Activated effector memory CD4-positive, alpha-beta T cell treated with anti-CD3 and anti-CD28 coated beads, Interleukin-2, amount 50 U/mL, for 16 hours (primary cell): ENCODE measurements around the gene HDAC10.

Experiments used
- DNase-seq: peaks from one replicate; pipeline ENCODE4 v3.0.0-alpha.2; 2020

The HDAC10 gene

DNA sequence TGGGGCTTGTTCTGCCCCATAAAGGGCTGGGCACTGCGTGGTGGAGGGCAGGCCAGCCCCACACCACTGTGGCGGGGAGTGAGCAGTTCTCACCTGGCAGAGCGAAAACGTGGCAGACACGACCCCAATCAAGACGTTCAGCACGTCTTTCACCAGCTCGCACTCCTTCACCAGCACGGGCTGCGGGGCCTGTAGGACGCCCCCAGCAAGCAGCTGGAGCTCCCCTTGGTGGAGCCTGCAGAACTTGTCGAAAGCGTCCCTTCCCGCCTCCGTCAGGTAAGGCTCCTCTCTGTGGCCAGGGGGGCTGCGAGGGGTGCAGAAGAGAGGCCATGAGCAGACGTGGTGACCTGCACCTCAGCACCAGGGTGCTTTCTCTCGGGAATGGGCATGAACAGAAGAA, 17.8 kb downstream of the HDAC10 start:
- no peak for DNase-seq

DNA sequence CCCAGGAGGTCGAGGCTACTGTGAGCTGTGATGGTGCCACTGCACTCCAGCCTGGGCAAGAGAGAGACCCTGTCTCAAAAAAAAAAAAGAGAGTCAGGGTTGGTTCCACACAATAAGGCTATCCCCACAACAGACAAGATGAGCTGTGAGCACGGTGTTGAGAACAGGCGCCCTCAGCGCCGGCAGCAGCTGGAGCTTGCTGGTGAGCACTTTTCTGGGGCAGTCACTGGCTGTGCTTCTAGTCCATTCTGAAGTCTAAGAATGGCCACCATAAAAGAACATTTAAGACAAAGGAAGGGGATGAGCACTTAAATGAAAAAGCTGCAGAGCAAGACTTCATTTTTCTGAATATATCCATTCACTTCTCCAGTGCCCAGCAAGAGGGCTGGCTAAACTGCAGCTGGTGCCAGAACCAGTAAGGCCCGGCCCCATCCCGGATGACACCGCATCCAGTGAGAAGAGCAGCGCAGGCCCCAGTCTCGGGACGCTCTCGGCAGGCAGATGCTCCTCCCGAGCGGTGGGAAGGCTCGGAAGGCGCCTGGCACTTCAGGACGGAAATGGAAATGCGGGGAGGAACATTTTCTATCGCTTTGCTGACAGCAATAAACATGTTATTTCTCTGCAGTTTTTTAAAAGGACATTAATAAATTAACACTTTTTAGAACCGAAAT, 18.4 kb downstream of the HDAC10 start:
- DNase-seq: no peak

DNA sequence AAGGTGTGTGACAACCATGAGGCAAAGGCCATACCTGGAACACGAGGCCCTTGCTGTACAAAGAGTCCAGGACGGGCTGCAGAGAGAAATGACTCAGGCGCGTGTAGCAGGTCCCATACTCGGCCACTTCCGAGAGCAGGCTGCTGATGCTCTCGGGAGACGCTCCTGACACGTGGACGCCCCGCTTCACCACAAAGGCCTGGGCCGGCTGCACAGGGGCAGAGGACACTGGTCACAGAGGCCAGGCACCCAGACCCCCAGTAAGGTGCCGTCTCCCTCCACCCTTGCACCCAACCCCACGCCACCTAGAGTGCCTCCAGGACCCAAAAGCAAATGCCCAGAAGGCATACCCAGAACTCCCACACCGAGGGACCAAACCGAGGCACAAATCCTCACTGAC, 21.7 kb downstream of the HDAC10 start:
- no peak for DNase-seq

DNA sequence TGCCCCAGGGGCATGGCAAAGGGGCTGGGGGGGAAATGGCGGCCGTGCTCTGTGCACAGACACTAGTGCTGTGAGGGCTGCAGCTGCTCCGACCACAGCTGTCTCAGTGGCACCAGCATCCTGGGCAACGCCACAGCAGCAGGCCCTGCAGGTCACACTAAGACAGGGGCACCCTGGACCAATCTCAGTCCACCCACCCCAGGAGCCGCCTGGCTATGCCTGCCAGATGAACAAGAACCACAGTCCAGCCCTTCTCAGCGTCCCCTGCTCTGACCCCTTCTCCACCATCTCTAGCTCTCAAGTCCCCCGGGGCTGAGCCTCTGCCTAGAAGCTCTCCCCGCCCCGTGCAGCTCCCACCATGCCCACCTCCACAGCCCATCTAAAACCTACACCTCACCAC, 22.7 kb downstream of the HDAC10 start:
- DNase-seq: no peak

DNA sequence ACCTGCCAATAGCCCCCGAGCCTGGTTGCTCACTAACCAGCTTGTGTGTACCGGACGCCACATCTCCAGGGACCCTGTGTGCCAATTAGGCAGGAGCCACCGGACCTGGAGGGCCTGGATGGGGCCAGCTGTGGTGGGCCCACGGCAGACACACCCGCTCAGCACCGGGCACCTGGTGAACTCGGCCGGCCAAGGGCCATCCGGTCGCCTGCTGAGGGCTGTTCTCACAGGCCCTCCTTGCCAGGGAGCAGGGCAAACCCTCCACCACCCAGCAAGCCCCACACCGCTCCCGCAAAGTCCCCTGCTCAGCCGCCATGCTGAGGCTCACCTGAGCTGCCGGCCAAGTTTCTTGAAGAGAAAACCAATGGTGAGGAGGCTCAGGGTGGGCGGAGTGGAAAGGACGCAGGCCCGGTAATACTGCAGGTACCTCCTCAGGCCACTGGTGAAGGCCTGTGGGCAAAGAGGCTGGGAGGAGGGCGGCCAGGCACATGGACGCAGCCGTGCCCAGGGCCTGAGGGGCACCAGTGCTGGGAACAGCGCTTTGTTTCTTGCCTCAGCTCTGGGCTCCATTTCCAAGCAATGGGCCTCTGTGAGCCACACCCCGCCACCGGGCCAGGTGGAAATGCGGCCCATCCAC, 23.4 kb downstream of the HDAC10 start:
- DNase-seq: no peak

DNA sequence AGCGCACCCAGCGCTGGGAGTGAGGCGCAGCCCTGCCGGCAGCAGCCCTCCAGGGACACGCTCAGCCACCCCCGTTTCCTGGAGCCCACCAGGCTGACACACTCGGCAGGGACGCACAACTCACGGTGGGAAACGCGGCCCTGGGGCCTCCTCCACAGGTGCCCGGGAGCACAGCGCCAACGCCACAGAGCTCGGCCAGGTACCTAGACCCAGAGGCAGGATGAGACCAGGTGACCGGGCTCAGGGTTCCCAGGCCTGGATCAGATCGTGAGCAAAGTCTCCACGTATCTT, 24.2 kb downstream of the HDAC10 start:
- no peak for DNase-seq

DNA sequence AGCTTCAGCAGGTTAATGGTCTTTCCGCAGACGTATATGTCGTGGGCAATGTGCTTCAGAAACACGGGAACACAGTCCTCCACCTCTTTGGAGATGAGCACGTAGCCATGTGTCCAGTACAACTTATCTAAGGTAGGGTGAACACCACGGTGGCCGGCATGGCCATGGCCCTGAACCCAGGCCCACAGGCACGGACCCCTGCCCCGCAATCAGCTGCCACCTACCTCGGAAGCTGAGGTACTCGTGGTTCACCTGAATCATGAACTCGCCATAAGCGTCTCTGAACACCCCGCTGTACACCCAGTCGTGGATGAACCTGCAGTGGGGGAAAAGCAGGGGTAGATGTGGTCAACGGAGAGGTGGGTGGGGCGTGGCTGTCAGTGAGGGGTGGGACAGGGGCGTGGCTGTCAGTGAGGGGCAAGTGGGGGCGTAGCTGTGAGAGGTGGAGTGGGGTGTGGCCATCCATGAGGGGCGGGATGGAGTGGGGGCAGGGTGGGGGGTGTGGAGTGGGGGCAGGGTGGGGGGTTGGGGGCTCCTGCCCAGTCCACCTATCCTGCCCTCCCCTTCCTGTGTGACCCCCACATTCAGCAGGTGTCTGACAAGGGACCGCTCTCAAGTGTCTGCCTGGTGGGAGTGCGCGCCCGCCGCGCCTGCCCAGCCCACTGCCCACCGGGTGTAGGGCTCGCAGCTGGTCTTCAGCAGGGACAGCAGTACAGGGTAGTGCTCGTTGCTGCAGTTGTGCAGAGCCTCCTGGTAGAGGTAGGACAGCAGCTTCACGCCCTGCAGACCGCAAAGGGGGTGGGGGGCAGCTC, 24.8 kb downstream of the HDAC10 start:
- no peak for DNase-seq

DNA sequence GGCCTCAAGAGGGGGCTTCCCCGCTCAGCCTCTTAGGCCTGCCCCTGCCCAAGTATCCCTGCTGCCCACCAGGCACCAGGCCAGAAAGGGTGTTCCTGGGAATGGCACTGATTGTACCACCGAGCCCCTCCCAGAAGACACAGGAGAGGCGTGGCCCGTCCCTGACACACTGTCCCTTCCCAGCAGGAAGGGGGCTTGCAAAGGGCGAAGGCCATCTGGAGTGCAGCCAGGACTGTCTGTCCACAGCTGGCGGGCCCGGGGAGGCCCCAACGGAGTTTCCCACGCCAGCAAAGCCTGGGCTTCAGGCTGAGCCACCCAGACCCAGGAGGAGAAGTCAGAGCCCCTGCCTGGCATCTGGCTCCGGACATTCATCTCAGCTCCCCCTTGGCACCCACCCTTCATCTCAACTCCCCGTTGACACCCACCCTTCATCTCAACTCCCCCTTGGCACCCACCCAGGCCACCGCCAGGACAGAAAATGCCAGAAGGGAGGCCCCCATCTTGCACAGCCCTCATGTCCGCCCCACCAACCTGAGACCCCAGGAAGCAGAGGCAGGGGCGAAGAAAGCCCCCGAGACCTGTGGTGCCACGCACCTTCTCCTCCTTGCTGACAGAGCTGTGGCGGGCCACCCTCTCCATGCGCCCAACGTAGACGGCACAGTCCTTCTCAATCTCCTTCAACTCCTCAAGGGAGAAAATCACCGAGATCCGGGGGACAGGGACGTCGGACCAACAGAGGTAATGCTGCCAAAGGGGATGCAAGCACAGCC, 25.7 kb downstream of the HDAC10 start:
- no peak for DNase-seq

DNA sequence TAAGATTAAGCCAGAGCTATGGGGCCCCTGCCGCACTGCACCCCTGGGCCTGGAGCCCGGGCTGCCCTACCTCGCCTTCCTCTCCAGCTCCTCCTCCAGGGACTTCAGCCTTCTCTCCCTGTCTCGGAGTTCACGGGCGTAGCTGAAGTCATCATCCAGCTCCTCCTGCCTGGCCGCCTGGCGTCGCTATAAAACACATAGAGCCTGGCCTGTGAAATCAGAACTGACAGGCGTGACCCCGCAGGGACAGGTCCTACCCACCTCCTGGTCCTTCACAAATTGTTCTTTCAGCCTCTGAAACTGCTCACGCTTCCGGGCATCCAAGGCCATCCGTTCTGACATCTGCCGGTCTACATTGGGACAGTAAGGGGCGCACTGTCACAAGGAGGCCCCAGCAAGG, 27.0 kb downstream of the HDAC10 start:
- DNase-seq: no peak

DNA sequence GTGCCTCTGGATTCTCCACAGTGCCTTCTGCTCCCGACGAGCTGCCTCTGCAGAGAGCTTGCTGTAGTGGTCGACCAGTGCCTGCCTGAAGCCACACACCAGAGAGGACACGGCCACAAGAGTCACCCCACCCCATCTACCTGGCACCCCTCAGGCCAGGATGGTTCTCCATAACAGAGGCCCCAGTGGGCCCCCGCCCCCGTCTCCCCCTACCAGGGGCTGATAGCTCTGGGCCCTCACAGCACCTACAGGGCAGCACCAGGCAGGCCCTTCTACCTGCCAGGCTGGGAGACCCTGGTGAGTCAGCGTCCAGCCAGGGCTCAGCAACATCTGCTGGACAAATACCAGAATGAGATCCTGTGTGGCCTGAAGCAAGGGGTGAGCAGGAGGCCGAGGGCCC, 28.6 kb downstream of the HDAC10 start:
- no peak for DNase-seq

DNA sequence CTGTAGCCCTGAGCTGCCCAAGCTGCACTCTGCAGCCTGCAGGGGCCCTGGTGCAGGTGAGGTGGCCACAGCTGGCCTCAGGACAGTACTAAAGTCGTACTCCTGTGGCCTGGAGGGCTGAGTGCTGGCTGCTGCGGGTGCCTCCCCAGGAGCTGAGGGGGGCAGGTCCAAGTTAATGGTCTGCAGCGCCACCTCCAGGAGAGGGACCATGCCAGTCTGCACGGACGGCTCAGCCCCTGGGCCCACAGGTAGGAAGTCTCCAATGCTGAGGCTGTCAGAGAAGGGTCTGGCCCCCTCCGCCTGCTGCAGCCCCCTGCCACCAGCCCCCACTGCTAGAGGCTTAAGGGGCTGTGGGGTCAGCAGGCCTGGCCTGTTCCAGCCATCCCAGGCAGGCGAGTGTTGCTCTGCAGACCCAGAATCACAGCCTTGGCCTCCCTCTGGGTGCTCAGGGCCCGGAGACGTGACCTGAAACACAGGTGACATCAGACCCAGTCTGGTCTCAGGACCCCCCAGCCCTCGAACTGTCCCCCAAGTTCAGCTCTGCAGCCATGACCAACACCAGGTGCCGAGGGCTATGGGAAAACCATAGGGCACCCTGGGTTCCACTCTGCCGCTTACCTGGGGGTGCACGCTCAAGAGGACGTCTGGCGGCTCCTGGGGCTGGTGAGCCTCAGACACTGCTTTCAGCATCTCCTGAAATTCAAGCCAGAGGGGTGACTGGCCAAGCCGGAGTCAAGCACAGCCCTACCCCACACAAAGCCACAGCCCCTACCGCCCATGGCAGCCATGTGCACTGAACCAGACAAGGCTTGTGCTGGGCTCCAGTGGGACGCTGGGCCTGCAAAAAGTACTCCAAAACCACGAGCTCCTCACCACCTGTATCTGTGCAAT, 29.4 kb downstream of the HDAC10 start:
- DNase-seq: no peak

DNA sequence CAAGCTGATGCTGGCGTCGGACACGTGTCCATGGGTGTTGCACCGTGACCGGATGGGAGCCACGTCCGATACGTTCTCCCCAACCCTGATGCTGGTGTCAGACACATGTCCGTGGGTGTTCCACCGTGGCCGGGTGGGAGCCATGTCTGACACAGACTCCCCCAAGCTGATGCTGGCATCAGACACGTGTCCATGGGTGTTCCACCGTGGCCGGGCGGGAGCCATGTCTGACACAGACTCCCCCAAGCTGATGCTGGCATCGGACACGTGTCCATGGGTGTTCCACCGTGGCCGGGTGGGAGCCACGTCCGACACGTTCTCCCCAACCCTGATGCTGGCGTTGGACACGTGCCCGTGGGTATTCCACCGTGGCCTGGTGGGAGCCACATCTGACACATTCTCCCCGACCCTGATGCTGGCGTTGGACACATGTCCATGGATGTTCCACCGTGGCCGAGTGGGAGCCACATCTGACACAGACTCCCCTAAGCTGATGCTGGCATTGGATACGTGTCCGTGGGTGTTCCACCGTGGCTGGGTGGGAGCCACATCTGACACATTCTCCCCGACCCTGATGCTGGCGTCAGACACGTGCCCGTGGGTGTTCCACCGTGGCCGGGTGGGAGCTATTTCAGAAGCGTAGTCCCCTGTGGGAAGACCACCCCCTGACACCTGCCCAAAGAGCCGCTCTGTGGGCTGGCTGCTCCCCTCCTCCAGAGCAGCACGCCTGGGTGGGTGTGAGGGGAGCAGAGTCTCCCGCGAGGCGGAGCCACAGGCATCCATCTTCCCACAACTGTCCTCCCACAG, 30.3 kb downstream of the HDAC10 start:
- no peak for DNase-seq

DNA sequence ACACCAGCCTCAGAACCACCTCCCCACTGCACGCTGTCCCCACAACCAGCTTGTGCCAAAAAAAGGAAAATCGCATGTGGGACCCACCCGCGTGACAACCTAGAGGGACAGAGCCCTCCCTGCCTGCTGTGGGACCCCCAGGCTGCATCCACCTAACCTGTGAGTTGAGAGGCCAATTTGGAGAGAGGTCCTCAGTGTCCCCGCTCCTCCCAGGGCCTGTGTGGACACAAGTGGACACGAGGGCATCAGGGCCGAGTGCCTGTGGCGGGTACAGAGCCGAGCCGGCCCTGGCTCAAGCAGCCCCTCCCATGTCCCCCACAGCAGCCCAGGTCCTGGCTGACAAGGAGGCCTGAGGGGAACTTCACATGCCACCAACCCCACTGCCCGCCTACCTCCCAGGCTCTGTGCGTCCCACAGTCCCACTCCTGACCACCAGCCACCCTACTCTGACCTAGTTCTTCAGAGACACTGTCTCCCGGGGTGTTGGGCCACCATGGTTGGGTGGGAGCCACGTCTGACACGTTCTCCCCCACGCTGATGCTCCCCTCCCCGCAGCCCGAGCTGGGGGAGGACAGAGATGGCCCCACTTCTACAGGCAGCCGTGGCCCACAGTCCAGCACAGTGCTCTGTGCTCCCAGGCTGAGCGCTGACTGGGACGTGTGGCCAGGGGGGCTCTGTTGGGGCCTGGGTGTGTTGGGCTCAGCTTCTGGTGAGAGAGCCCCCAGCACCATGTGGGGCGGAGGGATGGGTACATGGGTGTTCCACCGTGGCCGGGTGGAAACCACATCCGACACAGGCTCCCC, 31.1 kb downstream of the HDAC10 start:
- no peak for DNase-seq

DNA sequence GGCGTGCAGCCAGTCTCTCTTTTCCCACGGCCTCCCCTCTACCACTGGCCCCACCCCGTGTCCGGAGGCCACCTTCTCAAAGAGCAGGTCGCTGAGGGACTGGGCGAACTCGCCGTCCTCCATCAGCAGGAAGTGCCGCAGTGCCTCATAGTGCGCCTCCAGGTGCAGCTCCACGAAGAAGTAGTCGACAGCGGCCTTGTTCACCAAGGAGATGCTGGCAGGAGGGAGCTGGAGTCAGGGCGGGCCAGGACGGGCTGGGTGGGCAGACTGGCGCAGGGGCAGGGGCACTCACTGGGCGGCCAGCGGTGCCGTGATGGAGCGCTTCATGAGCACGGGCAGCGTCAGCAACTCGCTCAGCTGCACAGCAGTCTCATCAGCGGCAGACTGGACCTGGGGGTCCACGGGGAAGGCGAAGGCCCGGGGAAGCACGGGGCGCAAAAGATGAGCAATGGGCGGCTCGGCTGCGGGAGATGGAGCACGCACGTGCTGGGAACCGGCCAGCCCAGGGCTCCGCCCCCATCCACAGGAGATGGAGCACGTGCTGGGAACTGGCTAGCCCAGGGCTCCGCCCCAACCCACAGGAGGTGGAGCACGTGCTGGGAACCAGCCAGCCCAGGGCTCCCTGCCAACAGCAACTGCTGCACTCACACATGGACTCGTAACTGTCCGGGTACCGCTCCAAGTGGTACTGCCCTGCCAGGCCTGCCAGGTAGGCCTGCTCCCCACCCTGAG, 31.9 kb downstream of the HDAC10 start:
- DNase-seq: no peak

DNA sequence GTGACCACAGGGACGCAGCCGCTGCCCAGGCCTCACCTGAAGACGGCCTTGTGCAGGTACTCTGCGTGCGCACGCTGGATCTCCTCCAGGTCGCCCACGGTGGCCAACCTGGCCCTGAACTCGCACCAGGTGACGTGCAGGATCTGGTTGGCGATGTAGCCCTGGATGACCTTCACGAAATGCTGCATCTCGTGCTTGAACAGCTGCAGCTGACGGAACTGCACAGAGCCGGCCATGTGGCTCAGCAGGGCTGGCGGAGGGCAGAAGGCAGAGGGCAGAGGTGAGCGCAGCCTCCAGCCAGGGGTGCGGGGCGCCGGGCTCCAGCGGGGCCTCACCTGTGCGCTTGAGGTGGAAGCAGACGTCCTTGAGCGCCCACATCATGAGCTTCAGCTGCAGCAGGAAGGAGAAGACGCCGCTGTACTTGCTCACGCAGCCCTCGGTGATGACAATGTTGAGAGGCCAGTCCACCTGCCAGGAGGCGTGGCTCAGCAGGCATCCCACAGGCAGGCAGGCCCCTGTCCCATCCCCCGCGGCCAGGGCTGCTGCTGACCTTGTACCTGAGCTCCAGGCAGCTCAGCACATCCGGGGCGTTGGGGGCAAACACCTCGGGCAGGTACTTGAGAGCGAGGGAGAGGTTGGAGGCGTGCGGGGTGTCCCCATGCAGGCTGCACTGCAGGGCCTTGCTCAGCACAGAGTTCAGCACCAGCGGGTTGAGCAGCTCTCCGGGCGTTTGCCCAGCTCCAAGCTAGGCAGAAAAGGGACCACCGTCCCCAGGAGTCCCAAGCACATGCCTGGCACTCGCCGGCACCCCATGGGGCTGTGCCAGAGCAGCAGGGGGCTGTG, 32.7 kb downstream of the HDAC10 start:
- DNase-seq: no peak

DNA sequence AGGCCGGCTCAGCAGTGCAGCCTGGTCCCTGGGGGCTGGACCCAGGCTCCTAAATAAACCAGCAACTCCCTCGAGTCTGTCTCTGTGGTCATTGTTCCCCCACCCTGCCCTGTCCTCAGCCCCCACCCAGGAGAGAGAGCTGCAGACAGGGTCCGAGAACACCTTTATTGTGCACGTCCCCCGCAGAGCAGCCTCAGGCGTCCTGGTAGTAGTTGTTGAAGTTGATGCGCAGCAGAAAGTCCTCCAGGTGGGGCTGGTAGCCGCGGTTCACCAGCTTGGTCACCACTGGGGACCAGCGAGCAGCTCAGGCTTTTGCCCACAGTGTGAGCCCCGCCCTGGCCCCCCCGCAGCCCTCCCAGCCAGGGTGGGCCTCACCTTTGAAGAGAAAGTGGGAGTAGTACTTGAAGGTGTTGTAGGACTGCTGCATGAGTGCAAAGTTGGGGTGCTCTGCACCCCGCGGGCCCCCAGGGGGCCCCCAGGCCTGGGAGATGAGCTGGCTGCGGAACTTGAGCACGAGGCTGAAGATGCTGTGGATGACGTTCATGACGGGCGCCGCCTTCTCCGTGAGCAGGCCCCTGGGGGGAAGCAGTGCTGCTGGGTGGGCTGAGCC, 33.4 kb downstream of the HDAC10 start:
- DNase-seq: no peak

DNA sequence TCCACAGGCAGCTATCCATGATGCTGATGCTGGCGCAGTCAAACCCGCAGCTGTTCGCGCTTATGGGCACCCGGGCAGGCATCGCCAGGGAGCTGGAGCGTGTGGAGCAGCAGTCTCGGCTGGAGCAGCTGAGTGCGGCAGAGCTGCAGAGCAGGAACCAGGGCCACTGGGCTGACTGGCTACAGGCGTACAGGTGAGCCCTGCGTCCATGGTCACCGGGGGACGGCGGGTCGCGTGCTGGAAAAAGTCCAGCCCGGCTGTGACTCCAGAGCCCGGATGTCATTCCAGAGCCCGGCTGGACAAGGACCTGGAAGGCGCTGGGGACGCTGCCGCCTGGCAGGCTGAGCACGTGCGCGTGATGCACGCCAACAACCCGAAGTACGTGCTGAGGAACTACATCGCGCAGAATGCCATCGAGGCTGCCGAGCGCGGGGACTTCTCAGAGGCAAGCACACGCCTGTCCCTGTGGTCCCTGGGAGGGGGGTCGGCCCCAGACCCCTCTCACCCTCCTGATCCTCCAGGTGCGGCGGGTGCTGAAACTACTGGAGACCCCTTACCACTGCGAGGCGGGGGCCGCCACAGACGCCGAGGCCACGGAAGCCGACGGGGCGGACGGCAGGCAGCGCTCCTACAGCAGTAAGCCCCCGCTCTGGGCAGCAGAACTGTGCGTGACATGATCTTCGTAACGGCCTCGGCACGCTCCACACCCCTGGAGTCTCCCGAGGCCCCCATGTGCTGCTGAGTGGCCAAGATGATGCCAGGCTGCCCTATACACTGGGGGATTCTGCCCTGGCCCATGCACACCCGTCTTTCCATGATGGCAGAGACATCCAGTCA, 34.2 kb downstream of the HDAC10 start:
- DNase-seq: no peak
